ENCODE measurements around the gene HNRNPA1L2.
"Not testable (repeated sequence)": the region's sequence is repeated elsewhere in the genome, so short reads cannot be mapped to it uniquely, and the experiment has no call there.

HNRNPA1L2 gene

GRCh38 chr13:52664272-52664671 lies 22.0 kb downstream of the HNRNPA1L2 start:
- no peak overlapping the region for H3K4me3 Mint-ChIP-seq
- DNase-seq, result no peak
- no peaks in the 10 kb centered on the region for H3K27me3 Mint-ChIP-seq (ENCODE audit: low read depth, poor library complexity)
- H3K36me3 Mint-ChIP-seq (ENCODE audit: low read depth), result peaks cover 79% of the 10 kb centered on the region
- H3K27ac Mint-ChIP-seq, result no peak overlapping the region
- no peak for TF ChIP-seq CTCF (IDR thresholded peaks at IDR 0.05)
- H3K4me1 Mint-ChIP-seq, result no peaks in the 10 kb centered on the region
- H3K9me3 Mint-ChIP-seq, result no peaks in the 10 kb centered on the region

DNA sequence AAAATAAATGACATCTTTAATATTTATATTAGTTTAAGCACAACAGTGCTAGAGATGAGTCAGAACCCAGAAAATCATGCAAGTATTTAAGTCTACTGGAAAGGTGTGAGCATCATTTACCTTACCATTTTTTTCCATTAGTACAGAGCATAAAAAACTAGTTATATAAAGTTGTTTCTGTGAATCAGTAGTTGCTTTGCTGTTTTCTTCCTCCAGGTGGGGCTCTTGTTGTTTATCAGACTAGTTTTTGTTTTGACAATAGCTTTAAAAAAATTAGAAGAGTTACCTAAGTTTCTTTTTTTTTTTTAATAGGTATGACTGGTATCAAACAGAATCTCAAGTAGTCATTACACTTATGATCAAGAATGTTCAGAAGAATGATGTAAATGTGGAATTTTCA lies 23.1 kb downstream of the HNRNPA1L2 start:
- Mint-ChIP-seq H3K4me1 (no peaks in the 10 kb centered on the region), H3K36me3 (ENCODE audit: low read depth) (peaks cover 78% of the 10 kb centered on the region), H3K27me3 (ENCODE audit: low read depth, poor library complexity) (no peaks in the 10 kb centered on the region)

DNA sequence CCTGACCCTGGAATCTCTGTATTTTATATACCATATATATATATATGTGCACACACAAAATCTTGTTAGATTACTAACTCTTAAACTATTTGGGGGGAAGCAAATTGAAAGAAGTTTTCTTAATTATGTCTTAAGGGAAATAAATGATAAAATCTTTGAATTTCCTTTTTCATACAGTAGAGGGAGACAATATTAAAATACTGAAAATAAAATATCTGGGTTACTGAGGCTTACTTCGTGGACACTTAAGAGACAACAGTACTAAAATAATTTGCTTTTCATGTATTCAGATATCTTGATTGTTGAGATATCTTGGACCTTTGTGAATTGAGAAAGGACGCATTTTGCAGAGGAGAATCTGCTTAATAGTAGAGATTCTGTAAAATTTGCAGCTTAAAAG lies 27.4 kb downstream of the HNRNPA1L2 start:
- Mint-ChIP-seq H3K27me3 (ENCODE audit: low read depth, poor library complexity) (no peaks in the 10 kb centered on the region), H3K4me3 (no peak overlapping the region), H3K36me3 (ENCODE audit: low read depth) (peaks cover 66% of the 10 kb centered on the region), H3K4me1 (no peaks in the 10 kb centered on the region), H3K9me3 (no peaks in the 10 kb centered on the region), H3K27ac (no peak overlapping the region)
- TF ChIP-seq CTCF (IDR thresholded peaks at IDR 0.05), result no peak
- DNase-seq, result no peak

More for the DNA sequence above, 23.1 kb downstream of the HNRNPA1L2 start:
- Mint-ChIP-seq H3K9me3 (no peaks in the 10 kb centered on the region), H3K27ac (no peak overlapping the region), H3K4me3 (no peak overlapping the region)
- peak; percentile 45 for TF ChIP-seq CTCF (IDR thresholded peaks at IDR 0.05)
- DNase-seq, result no peak

- no peak overlapping the region for H3K27ac Mint-ChIP-seq
- H3K4me1 Mint-ChIP-seq, result no peaks in the 10 kb centered on the region
- no peak overlapping the region for H3K4me3 Mint-ChIP-seq
- no peak for TF ChIP-seq CTCF (IDR thresholded peaks at IDR 0.05)
- no peaks in the 10 kb centered on the region for H3K9me3 Mint-ChIP-seq
- H3K36me3 Mint-ChIP-seq (ENCODE audit: low read depth), result peaks cover 62% of the 10 kb centered on the region
- DNase-seq, result no peak
- no peaks in the 10 kb centered on the region for H3K27me3 Mint-ChIP-seq (ENCODE audit: low read depth, poor library complexity)
Measured at GRCh38 chr13:52670726-52671125, 28.5 kb downstream of the HNRNPA1L2 start.

GRCh38 chr13:52673465-52673864 lies 31.2 kb downstream of the HNRNPA1L2 start:
- no peak overlapping the region for H3K27ac Mint-ChIP-seq
- no peak overlapping the region for H3K4me3 Mint-ChIP-seq
- H3K27me3 Mint-ChIP-seq (ENCODE audit: low read depth, poor library complexity), result no peaks in the 10 kb centered on the region
- H3K36me3 Mint-ChIP-seq (ENCODE audit: low read depth), result peaks cover 53% of the 10 kb centered on the region
- no peaks in the 10 kb centered on the region for H3K4me1 Mint-ChIP-seq
- H3K9me3 Mint-ChIP-seq, result no peaks in the 10 kb centered on the region
- no peak for DNase-seq
- TF ChIP-seq CTCF (IDR thresholded peaks at IDR 0.05), result no peak

GRCh38 chr13:52677823-52678222 lies 35.6 kb downstream of the HNRNPA1L2 start:
- no peaks in the 10 kb centered on the region for H3K4me1 Mint-ChIP-seq
- peaks cover 51% of the 10 kb centered on the region for H3K36me3 Mint-ChIP-seq (ENCODE audit: low read depth)
- TF ChIP-seq CTCF (IDR thresholded peaks at IDR 0.05), result no peak
- no peaks in the 10 kb centered on the region for H3K9me3 Mint-ChIP-seq
- peak overlapping the region; percentile 1 for H3K27ac Mint-ChIP-seq
- no peak overlapping the region for H3K4me3 Mint-ChIP-seq
- no peak for DNase-seq
- no peaks in the 10 kb centered on the region for H3K27me3 Mint-ChIP-seq (ENCODE audit: low read depth, poor library complexity)

DNA sequence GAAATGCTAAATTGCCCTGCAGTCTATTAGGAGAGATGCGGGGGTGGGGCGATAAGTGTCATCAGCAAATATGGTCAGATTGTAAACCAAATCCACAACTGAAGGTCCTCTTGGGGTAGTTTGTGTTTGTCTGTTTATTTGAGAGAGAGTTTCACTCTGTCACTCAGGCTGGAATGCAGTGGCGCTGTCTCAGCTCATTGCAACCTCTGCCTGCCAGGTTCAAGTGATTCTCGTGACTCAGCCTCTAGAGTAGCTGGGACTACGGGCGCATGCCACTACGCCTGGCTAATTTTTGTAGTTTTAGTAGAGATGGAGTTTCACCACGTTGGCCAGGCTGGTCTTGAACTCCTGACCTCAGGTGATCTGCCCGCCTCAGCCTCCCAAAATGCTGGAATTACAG lies 43.6 kb downstream of the HNRNPA1L2 start:
- H3K36me3 Mint-ChIP-seq (ENCODE audit: low read depth), result peaks cover 77% of the 10 kb centered on the region
- not testable (repeated sequence) for H3K9me3 Mint-ChIP-seq; DNase-seq; H3K27ac Mint-ChIP-seq; H3K27me3 Mint-ChIP-seq (ENCODE audit: low read depth, poor library complexity); H3K4me1 Mint-ChIP-seq; H3K4me3 Mint-ChIP-seq
